ENCODE measurements around the gene REST. TPM values are rescaled to one million over a fixed set of nuclear protein-coding genes. Genes with fewer than 3 reads are reported as not detected.
"Not testable (repeated sequence)": the region's sequence is repeated elsewhere in the genome, so short reads cannot be mapped to it uniquely, and the experiment has no call there.

REST gene
- total RNA-seq, 4 donors from 2014 or later = 9.2 to 82.7 (median 27.4) TPM

- no peak for DNase-seq
- no peak for TF ChIP-seq CTCF (IDR thresholded peaks at IDR 0.05)
- TF ChIP-seq POLR2A (IDR thresholded peaks at IDR 0.05) = no peak
- Histone ChIP-seq H3K27ac (no peak overlapping the region), H3K36me3 (no peaks in the 10 kb centered on the region), H3K27me3 (no peaks in the 10 kb centered on the region), H3K4me1 (no peaks in the 10 kb centered on the region), H3K9me3 (no peaks in the 10 kb centered on the region), H3K4me3 (no peak overlapping the region)
- intact Hi-C loops (cut with DNase I; ENCODE audit: low total_unique reads) = no loop called here
These were observed 31.4 kb upstream of the REST start for GRCh38 chr4:56876264-56876663.

DNA sequence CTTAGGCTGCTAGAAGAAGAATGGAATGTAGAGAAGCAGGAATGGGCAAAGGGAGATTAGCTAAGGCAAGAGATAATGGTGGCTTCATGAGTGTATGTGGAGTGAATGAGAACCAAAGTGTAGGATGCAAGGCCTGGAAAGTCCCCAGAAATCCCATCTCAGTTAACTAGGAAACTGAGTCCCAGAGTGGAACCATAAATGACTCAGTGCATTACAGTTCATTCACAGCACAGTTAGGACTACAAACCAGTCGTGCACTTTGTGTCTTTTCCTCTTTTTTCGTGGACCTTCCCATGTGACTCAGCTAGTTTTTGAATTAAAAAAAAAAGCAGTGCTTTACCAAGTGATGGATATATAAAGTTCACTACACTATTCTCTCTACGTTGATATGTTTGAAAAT lies 27.7 kb upstream of the REST start:
- intact Hi-C loops (cut with DNase I; ENCODE audit: low total_unique reads) = no loop called here
- TF ChIP-seq POLR2A (IDR thresholded peaks at IDR 0.05) (no peak), CTCF (IDR thresholded peaks at IDR 0.05) (no peak)

GRCh38 chr4:56880572-56880971 lies 27.1 kb upstream of the REST start:
- Histone ChIP-seq H3K4me1 (no peaks in the 10 kb centered on the region), H3K27me3 (no peaks in the 10 kb centered on the region), H3K4me3 (no peak overlapping the region), H3K36me3 (no peaks in the 10 kb centered on the region), H3K27ac (no peak overlapping the region), H3K9me3 (no peaks in the 10 kb centered on the region)
- no peak for DNase-seq
- TF ChIP-seq POLR2A (IDR thresholded peaks at IDR 0.05) (no peak), CTCF (IDR thresholded peaks at IDR 0.05) (no peak)
- intact Hi-C loops (cut with DNase I; ENCODE audit: low total_unique reads) = no loop called here

More for the DNA sequence above, 27.7 kb upstream of the REST start:
- Histone ChIP-seq H3K27ac (no peak overlapping the region), H3K4me1 (no peaks in the 10 kb centered on the region), H3K9me3 (no peaks in the 10 kb centered on the region), H3K4me3 (no peak overlapping the region), H3K27me3 (no peaks in the 10 kb centered on the region), H3K36me3 (no peaks in the 10 kb centered on the region)
- no peak for DNase-seq

- H3K27ac ChIP-seq; H3K4me3 ChIP-seq; H3K9me3 ChIP-seq; intact Hi-C loops (cut with DNase I; ENCODE audit: low total_unique reads); DNase-seq; H3K36me3 ChIP-seq; H3K27me3 ChIP-seq; H3K4me1 ChIP-seq: not testable (repeated sequence)
These were observed 23.2 kb upstream of the REST start for GRCh38 chr4:56884511-56884910.

- Histone ChIP-seq H3K27me3 (no peaks in the 10 kb centered on the region), H3K4me3 (no peak overlapping the region), H3K4me1 (no peaks in the 10 kb centered on the region), H3K36me3 (no peaks in the 10 kb centered on the region), H3K9me3 (no peaks in the 10 kb centered on the region), H3K27ac (no peak overlapping the region)
- intact Hi-C loops (cut with DNase I; ENCODE audit: low total_unique reads) = no loop called here
- no peak for TF ChIP-seq POLR2A (IDR thresholded peaks at IDR 0.05)
- TF ChIP-seq CTCF (IDR thresholded peaks at IDR 0.05) = no peak
- DNase-seq = no peak
These were observed 15.0 kb upstream of the REST start for GRCh38 chr4:56892691-56893090.

- H3K4me3 ChIP-seq; H3K27me3 ChIP-seq; H3K9me3 ChIP-seq; H3K36me3 ChIP-seq; H3K27ac ChIP-seq; intact Hi-C loops (cut with DNase I; ENCODE audit: low total_unique reads); H3K4me1 ChIP-seq; DNase-seq: not testable (repeated sequence)
These were observed 9.9 kb upstream of the REST start for GRCh38 chr4:56897842-56898241.

- H3K36me3 ChIP-seq; DNase-seq; H3K4me1 ChIP-seq; H3K27ac ChIP-seq; H3K27me3 ChIP-seq; H3K4me3 ChIP-seq; intact Hi-C loops (cut with DNase I; ENCODE audit: low total_unique reads); H3K9me3 ChIP-seq: not testable (repeated sequence)
These were observed 7.5 kb upstream of the REST start for GRCh38 chr4:56900186-56900585.

All from uterus (tissue), 4 donors.